HG03060 (cell line): Measurements from ENCODE around the gene ATP11A.

Source experiments
- ATAC-seq: cut with Tn5 transposase; IDR thresholded peaks from one replicate; pipeline ENCODE4 v1.9.1; 2021; ENCODE audit warnings: low read depth, moderate number of reproducible peaks; ENCODE audit not compliant: unreplicated experiment

ATP11A gene

GRCh38 chr13:112885782-112886268 is 196.0 kb downstream of the ATP11A start:
- ATAC-seq = no peak

- no peak for ATAC-seq
Measured at GRCh38 chr13:112887151-112887550, 197.3 kb downstream of the ATP11A start.

GRCh38 chr13:112887557-112887991 is 197.7 kb downstream of the ATP11A start:
- no peak for ATAC-seq

DNA sequence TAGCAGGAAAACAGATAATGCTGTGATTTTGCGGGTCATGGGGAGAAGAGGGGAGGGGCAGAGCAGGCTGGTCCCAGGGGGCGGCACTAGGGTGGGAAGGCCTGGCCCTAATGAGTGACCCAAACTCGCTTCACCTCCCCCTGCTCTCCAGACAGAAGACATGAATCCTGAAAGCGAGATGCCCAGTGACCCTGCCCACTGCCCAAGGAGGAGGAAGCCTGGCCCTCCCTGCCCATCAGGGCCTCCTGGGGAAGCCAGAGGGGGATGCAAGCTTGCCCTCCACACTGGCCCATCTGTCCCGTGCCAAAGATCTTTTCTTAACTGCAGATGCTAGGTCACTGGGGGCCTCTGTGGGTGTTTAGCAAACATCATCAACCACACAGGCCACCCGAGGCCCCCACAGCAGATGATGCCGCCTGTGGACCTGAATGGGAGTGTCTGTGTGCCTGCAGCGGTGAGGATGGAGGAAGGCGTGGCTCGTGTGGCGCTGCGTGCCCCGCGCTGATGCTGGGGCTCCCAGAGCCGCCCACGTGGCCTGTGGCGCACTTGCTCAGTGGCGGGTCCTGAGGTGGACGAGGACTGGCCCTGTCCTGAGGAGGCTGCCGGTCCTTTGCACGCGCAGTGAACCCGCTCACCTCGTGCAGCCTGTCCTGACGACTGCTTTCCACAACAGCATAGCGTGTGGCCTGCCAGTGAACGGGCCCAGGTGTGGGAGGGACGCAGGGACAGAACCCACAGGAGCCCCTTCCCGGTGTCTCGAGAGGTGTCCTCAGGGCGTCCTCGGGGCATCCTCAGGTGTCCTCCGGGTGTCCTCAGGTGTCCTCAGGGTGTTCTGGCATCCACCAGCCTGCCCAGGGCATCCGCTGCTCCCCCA is 198.6 kb downstream of the ATP11A start:
- no peak for ATAC-seq

DNA sequence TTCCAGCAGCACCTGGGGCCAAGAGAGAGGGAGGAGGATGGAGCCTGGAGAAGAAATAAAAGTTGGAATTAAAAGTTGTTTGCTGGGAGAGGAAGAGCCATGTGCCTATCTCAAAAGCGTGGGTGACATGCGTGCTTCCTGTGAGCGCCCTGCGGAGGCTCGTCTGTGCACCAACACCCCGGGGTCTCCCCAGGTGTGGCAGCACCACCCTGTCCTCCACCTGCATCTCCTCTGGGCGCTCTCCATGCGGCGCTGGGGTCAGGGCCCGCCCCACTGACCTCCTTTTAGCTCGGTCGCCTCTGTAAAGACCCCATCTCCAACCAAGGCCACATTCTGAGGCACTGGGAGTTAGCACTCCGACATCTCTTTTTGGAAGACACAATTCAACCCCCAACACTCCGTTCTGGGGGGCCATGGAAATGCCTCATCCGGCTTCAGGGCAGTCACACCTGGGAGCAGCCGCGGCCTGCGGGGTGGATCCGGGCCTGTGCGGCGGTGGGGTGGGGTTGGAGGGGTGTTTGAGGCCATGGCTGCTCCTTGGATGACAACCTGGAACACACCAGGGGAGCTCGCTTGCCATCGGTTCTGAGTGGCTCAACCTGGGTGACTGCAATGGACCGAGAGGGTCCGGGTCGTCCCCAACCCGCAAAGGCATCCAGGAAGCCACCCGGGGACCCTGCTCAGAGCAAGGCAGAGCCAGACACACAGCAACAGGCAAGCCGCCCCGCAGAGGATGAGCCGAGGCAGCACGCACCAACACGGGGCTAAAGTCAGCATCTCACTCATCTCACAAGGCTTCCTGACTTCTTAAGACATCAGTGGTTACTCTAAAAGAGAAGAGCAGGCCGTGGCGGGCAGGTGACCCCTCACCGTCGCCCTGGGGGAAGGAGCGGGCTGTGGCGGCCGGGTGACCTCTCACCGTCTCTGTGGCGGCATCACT is 199.8 kb downstream of the ATP11A start:
- no peak for ATAC-seq

DNA sequence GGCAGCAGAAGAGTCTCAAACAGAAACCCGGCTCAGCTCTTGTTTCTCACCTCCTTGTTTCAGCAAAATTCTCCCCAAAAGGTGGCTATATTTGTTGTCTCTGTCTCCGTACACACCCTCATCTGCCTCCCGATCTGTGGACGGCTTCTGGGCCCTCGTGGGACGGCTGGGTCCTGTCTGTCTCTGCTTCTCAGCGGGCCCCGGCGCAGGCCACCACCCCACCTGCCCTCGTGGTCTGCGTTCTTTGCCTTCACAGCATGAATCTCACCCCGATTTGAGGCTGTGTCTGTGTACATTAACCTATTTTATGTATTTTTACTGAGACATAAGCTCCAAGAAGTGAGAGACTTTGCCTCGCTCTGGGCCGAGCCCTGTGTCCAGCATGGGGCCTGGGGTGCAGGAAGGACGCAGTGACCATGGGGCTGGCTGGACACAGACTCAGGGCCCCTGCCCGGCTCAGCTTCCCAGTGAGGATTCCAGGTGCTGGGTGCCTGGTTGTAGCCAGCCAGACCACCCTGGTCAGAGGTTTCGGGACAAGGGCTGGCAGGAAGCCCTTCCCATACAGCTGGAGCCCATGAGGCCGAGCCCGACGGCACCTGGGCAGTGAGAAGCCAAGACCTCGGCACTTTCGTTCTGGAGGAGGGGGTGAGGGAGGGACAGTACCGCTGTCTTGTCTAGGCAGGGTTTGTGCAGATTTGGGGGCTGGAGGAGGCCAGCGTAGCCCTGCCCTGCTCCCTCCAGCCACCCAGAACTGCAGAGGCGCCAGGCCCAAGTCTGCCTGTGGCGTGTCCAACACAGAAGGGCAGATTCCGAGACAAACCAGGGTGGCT is 200.7 kb downstream of the ATP11A start:
- ATAC-seq = no peak

DNA sequence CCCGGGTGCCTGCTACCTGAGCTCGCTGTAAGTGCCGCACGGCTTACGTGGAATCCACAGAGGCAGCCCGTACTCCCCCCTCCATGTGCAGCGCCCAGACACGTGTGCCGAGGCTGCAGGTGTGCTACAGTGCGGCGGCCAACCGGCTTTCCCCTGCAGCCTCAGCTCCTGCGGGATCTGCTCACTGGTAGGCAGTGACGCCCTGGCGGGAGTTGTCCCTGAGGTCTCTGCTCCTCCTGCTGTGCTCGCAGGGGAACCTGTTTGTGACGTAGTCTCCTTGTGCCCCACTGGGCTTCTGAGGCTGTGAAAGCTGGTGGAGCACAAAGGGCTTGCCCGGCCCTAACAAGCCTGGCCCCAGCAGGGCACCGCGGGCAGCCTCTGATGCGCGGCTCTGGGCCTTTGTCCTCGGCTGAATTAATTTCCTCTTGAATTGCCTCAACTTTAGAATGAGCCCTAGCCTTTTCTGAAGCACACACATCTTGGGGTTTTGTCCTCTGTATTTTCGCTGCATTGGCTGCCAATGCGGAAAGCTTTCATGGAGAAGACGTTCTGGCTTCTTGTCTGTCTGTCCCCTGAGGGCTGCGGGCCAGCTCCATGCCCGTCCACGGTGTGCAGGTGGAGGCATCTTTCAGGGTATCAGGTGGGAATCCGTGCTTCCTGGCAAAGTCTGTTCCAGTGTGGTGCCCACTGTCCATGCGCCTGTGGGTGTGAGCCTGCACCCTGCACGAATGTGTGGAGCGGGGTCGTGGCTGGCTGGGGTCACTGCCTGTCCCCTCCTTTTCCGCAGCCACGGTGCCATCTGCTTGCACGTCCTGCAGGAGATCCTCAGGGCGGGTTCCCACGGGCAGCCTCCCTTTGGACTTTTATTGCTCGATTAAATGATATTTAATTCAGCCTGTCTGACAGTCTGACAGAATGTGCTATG is 201.9 kb downstream of the ATP11A start:
- ATAC-seq = no peak

- ATAC-seq = no peak
Measured at GRCh38 chr13:112892426-112893206, 202.8 kb downstream of the ATP11A start.

DNA sequence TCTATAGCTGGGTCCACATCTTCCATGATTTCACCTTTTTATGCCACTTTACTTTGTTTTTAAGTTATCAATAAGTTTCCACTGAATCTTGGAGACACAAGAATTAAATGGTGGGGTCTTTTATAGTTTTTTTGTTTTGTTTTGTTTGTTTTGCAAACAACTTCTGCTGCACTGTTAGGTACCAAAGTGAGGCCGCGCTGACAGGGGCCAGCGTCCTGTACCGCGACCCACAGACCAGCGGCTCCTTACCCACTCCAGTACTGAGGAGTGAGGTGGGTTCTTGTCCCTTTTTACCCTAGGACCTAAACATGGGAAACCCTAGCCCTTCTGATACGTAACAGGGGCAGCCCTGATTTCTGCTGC is 203.3 kb downstream of the ATP11A start:
- ATAC-seq = no peak

GRCh38 chr13:112893570-112894422 is 204.0 kb downstream of the ATP11A start:
- ATAC-seq = no peak

DNA sequence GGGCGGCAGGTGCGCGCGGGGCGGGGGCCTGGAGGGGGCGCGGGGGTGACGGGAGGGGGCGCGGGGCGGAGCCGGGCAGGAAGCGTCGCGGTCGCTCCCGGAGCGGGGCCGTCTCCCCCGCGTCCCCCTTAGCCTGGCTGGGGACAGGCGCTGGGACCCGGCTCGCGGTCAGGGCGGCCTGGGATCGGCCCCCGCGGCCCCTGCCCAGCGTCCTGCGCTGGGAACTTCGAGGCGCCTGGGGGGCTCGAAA is 204.5 kb downstream of the ATP11A start:
- no peak for ATAC-seq

DNA sequence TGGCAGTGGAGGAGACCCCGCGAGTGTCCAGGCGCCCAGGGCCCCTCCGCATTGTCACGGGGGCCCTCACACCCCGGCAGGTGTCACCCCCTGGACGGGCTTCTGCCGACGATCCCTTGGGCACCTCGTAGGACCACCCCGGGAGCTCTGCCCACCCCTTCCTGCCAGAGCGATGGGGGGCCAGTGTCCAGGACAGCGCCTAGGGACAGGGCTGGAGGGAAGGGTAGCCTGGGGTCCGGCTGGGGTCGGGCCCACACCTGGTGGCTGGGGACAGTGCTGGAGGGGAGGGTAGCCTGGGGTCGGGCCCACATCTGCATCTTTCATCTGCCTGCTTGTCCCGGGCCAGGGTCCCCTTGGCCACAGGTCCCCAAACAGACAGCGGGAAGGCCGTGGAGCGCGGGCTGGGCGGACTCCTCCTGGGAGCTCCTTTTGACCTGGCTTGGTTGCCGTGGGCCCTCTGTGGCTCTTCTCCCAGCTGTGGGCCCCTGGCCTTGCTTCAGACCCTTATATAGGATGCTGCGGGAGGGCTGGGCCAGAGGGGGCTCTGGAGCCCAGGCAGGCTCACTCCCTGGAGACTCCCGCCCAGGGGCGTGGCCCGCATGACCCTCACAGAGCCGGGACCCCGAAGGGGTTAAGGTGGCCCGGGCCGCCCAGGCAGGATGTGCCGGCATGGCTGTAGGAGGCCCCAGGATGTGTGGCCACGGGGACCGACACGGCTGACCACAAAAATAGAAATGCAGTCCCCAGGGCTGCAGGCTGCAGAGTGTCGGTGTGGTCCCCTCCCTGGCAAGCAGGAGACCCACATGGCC is 205.0 kb downstream of the ATP11A start:
- no peak for ATAC-seq

GRCh38 chr13:112895521-112896465 is 206.0 kb downstream of the ATP11A start:
- ATAC-seq = no peak

DNA sequence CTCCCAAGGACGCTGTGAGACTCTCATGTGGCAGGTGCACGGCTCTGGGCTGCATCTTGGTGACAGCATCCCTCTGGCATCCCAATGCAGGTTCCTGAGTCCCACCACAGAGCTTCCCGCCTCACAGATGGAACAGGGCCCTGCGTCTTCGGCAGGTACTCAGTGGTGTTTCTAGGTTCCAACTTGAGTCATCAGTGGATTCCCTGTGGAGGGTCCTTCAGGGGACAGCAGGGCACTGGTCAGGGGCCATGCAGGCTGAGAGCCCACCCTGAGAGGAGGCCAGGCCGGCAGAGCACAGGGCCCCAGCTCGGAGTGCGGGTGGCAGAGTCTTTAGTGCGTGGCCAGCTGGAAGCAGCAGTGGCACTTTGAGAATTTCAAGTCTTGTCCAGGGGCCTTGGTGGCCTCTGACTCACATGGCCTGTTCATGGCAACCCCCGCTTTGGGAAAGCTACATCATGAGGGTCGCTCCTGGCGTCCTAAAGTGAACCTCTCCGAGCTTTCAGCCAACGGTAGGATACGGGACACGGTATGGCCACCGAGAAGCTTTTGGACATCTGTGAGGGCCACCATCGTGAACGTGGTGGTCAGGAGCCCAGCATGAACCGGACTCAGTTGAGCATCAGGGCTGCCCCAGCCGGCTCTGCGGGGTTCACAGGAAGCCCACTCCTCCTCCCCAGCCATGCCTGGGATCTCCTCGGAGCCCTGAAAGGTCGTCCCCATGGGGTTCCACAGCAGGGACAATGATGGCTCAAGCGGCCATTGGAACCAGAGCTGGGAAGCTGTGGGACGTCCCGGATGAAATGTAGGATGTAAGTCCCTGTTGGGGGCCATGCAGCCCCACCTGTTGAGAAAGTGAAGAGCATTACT is 207.1 kb downstream of the ATP11A start:
- no peak for ATAC-seq

DNA sequence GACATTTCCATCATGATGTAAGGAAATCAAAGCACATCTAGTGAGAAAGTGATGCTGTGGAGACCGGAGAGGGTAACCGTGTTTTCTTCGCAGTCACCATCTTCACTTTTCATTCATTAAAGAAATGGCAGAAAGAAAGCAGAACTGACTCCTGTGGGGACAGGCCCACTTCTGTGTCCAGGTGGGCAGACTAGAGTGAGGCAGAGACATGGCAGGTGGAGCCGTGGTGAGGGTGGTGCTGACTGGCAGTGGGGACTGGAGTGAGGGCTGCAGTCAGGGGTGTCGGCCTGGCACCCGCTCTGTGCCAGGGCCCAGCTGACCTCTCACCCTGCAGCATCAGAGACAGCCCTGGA is 207.7 kb downstream of the ATP11A start:
- no peak for ATAC-seq
